B cell (primary cell): ENCODE results near the gene FOXN1.

Experiments
- EZH2 ChIP-seq: IDR thresholded peaks from 2 replicates; pipeline ENCODE4 v1.6.1; 2012; ENCODE audit warnings: borderline replicate concordance, low read depth, mild to moderate bottlenecking, moderate library complexity, low read length; ENCODE audit not compliant: insufficient read depth, poor library complexity, severe bottlenecking
- TF ChIP-seq, protein P1 (sequence below): fragments of 200-600 bp; IDR thresholded peaks from one replicate; pipeline ENCODE4 v1.8.0; 2022; ENCODE audit warnings: antibody characterized with exemption, mild to moderate bottlenecking

DNA sequence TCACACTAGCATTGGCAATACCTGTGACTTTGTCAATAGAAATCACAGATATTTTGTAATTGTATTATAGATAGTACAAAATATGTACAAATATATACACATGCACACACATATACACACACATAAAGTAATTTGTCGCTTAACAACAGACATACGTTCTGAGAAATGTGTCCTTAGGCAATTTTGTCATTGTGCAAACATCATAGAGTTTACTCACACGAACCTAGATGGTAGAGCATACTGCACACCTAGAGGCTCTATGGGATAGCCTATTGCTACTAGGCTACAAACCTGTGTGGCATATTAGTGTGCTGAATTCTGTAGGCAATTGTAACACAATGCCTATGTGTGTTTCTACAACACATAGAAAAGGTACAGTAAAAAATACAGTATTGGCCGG is 35.3 kb downstream of the FOXN1 start:
- TF ChIP-seq, protein P1, sequence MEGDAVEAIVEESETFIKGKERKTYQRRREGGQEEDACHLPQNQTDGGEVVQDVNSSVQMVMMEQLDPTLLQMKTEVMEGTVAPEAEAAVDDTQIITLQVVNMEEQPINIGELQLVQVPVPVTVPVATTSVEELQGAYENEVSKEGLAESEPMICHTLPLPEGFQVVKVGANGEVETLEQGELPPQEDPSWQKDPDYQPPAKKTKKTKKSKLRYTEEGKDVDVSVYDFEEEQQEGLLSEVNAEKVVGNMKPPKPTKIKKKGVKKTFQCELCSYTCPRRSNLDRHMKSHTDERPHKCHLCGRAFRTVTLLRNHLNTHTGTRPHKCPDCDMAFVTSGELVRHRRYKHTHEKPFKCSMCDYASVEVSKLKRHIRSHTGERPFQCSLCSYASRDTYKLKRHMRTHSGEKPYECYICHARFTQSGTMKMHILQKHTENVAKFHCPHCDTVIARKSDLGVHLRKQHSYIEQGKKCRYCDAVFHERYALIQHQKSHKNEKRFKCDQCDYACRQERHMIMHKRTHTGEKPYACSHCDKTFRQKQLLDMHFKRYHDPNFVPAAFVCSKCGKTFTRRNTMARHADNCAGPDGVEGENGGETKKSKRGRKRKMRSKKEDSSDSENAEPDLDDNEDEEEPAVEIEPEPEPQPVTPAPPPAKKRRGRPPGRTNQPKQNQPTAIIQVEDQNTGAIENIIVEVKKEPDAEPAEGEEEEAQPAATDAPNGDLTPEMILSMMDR, result no peak
- TF ChIP-seq EZH2, result no peak
